Measurements from ENCODE around the gene CHST15. TPM values are rescaled to one million over a fixed set of nuclear protein-coding genes. Genes with fewer than 3 reads are reported as not detected.
"Not testable (repeated sequence)": the region's sequence is repeated elsewhere in the genome, so short reads cannot be mapped to it uniquely, and the experiment has no call there.

CHST15 gene
- total RNA-seq, 2 experiments from 2014 or later, result 0.28 to 0.60 TPM

DNA sequence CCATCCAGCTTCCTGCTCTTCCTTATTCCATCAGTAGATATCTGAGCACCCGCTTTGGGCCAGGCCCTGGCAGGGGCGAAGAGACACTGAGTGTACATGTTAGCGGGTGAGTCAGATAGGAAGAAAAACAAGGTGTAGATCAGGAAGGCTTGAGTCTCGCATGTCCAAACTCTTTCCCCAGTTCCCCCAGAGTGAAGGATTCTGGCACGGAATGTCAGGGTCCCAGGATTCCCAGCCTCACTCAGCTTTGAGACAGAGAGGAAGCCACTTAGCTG, 24.1 kb upstream of the CHST15 start:
- ATAC-seq (ENCODE audit: low read depth) (no peak), DNase-seq (no peak)
- no peak overlapping the region for H3K27ac Mint-ChIP-seq
- H3K4me1 Mint-ChIP-seq, result no peaks in the 10 kb centered on the region
- no peaks in the 10 kb centered on the region for H3K9me3 Mint-ChIP-seq
- no peaks in the 10 kb centered on the region for H3K36me3 Mint-ChIP-seq
- peaks cover 6% of the 10 kb centered on the region for H3K27me3 Mint-ChIP-seq
- H3K4me3 Mint-ChIP-seq, result no peak overlapping the region
- POLR2A ChIA-PET, result no interaction called here

DNA sequence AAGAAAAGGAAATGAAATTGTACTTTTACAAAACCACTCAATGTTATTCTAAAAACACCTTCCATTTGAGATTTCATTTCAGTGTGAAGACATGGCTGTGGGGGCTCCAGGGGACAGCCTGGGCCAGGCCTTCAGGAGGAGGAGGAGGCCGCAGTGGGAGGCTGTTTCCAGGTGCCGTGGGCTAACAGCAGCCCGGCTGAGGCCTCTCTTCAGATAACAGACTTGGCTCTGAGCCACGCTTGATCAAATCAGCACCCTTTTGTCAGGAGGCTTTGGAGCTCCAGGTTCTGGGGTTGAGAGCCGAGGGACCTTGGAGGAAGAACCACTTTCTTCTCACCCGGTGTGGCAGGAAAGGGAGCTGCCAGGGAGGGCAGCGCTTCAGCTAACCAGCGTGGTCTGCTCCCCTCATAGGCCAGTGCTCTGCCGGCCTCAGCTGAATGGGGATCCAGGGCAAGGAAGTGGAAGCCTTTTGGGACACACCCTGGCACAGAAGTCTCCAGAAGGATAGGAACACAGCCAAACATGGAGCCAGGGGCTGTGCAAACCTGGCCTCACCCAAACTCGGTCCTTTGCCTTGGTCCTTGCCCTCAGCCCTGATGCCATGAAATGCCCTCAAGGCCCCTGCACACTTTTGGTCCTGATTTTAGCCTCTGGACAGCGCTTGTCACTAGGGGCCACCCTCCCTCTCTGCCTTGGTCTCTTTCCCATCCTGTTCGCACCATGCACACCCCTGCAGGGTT, 23.5 kb upstream of the CHST15 start:
- peaks cover 6% of the 10 kb centered on the region for H3K27me3 Mint-ChIP-seq
- H3K27ac Mint-ChIP-seq, result no peak overlapping the region
- no peaks in the 10 kb centered on the region for H3K4me1 Mint-ChIP-seq
- DNase-seq, result no peak
- H3K9me3 Mint-ChIP-seq, result no peaks in the 10 kb centered on the region
- no peaks in the 10 kb centered on the region for H3K36me3 Mint-ChIP-seq
- no peak for ATAC-seq (ENCODE audit: low read depth)
- H3K4me3 Mint-ChIP-seq, result no peak overlapping the region
- POLR2A ChIA-PET, result no interaction called here

DNA sequence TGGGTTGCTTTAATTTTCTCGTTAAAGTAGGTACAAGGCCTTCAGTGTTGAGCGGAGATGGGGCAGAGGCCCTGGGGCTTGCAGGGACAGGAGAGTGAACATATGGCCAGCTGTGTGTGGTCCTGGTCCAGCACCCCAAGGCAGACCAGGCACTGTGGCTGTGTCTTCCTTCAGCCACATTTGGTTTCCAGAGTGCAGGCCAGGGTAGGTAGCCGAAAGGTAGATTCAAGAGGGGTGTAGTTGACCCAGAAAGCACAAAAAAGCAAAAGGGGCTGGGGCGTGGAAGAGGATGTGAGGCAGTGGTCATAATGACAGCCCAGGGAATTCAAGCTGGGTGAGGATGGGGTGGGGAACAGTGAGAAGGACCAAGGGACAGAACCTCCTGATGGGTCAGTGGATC, 21.3 kb upstream of the CHST15 start:
- Mint-ChIP-seq H3K27ac (no peak overlapping the region), H3K27me3 (peaks cover 6% of the 10 kb centered on the region), H3K4me3 (no peak overlapping the region), H3K4me1 (no peaks in the 10 kb centered on the region), H3K36me3 (no peaks in the 10 kb centered on the region), H3K9me3 (no peaks in the 10 kb centered on the region)
- ATAC-seq (ENCODE audit: low read depth), result no peak
- POLR2A ChIA-PET, result no interaction called here
- no peak for DNase-seq

DNA sequence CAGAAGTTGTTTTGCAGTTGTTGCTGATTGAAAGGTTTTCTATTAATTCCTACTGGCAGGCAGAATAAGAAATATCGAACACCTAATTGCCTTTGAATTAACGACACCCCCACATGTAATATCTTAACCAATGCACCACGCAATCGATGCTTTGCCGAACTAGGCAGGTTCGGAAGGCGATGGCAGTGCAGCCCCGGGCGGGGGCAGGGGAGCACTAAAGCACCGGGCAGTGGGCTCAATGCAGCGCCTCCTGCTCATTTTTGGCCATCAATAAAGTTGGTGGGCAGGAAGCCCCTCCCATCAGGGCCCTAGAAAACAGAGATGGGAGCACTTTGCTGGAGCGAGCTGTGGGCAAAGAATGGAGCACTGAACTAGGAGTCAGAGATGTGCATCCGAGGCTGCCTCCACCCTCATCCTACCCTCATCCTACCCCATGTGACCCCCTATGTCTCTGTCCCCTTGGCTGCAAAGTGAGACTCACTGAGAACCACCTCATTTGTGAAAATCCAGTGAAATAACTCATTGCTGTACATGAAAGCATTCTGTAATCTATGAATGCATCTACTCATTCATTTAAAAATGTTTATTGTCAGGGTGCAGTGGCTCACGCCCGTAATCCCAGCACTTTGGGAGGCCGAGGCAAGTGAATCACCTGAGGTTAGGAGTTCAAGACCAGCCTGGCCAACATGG, 19.6 kb upstream of the CHST15 start:
- no peaks in the 10 kb centered on the region for H3K9me3 Mint-ChIP-seq
- no peak for ATAC-seq (ENCODE audit: low read depth)
- peaks cover 11% of the 10 kb centered on the region for H3K27me3 Mint-ChIP-seq
- H3K4me1 Mint-ChIP-seq, result peaks cover 2% of the 10 kb centered on the region
- H3K36me3 Mint-ChIP-seq, result no peaks in the 10 kb centered on the region
- no peak overlapping the region for H3K4me3 Mint-ChIP-seq
- DNase-seq, result no peak
- no peak overlapping the region for H3K27ac Mint-ChIP-seq
- POLR2A ChIA-PET, result no interaction called here

DNA sequence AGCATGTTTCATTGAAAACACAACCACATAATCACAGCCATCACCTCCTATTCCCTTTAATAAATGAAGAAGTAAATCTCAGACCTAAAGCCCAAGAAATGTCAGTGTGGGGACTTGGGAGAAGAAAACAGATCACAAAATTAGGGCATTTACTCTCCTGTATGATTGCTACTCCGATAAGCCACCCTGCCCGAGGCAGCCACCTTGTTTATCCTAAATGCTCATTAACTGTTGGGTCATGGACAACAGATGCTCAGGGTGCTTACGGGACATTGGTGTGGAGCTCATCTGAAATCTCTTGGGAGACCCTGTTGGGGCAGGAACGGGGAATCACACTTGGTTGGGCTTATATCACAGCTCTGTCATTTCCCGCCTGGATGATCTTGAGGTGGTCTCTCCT, 17.5 kb upstream of the CHST15 start:
- ATAC-seq (ENCODE audit: low read depth) (no peak), DNase-seq (no peak)
- Mint-ChIP-seq H3K27me3 (peaks cover 9% of the 10 kb centered on the region), H3K36me3 (no peaks in the 10 kb centered on the region), H3K27ac (no peak overlapping the region), H3K9me3 (no peaks in the 10 kb centered on the region), H3K4me1 (peaks cover 2% of the 10 kb centered on the region), H3K4me3 (no peak overlapping the region)
- POLR2A ChIA-PET, result no interaction called here

DNA sequence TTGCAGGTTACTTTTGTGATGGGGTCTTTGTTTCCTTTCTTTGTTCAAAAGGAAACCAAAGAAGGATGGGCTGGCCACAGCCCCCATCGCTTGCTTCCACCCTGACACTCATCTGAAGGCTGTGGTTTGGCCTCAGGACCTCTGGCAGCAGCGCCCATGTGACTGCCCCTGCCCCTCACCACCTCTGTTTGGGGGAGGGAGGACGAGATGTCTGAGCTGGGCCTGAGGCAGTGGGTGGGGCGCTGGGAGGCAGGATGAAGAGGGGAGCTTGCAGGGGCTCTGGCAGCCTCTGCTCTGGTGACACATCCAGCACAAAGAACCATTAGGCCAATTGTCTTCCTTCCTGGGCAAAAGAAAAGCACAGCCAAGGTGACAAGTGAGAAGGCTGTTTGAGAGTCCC, 15.9 kb upstream of the CHST15 start:
- no peak for DNase-seq

DNA sequence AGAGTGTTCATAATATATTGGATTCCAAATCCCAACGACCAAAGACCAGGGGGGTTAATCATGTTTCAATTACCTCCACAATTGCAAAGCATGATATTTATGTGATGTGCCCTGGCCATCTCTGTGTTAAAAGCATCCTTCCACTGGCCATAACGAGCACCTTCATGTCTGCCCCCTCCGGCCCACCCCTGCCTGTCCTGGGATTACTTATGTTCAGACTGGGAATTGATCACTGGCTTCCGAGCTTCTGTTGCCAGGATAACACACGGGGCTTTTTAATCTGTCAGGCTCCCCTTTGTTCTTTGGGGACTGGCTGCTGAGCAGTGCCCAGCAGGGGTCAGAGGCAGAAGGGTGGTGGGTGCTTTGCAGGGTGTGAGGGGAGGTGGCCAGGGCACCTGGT, 13.7 kb upstream of the CHST15 start:
- no peaks in the 10 kb centered on the region for H3K36me3 Mint-ChIP-seq

More for the DNA sequence above, 15.9 kb upstream of the CHST15 start:
- Mint-ChIP-seq H3K9me3 (no peaks in the 10 kb centered on the region), H3K4me3 (no peak overlapping the region), H3K27me3 (peaks cover 9% of the 10 kb centered on the region), H3K36me3 (no peaks in the 10 kb centered on the region), H3K27ac (no peak overlapping the region), H3K4me1 (peaks cover 2% of the 10 kb centered on the region)
- POLR2A ChIA-PET, result no interaction called here
- ATAC-seq (ENCODE audit: low read depth), result no peak

DNA sequence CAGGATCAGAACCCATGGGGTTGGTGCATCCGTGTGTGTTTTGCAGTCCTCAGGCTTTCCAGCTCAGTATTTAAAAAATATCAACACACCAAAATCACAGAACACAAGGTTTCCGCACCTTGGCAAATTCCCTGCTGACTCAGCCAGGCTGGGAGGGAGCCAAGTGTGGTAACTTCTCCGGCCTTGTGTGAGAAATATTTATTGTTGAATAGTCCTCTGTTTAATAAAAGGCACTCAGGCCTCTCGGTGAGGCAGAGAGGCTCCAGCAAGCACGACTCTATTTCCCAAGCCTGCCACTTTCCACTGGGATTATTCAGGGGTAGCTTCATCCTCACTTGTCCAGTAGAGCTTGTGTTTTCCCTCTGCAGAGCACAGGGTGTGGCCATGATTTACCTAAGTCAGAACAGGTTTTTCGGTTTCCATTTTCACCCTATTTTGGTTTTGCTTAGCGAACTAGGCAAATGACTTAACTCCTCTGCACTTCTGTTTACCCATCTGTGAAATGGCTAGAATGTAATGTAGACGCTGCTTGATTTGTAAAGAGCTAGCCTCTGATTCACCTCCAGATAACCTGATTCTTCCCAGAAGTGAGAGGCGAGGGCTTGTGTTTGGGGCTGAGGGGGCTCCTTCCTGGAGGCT, 13.0 kb upstream of the CHST15 start:
- Mint-ChIP-seq H3K27me3 (peaks cover 11% of the 10 kb centered on the region), H3K4me3 (no peak overlapping the region), H3K36me3 (no peaks in the 10 kb centered on the region), H3K27ac (no peak overlapping the region), H3K9me3 (no peaks in the 10 kb centered on the region), H3K4me1 (peaks cover 2% of the 10 kb centered on the region)
- ATAC-seq (ENCODE audit: low read depth), result no peak
- no peak for DNase-seq
- POLR2A ChIA-PET, result no interaction called here

More for the DNA sequence above, 13.7 kb upstream of the CHST15 start:
- no peak for DNase-seq
- ATAC-seq (ENCODE audit: low read depth), result no peak
- POLR2A ChIA-PET, result no interaction called here
- H3K27ac Mint-ChIP-seq, result no peak overlapping the region
- H3K9me3 Mint-ChIP-seq, result no peaks in the 10 kb centered on the region
- H3K4me3 Mint-ChIP-seq, result no peak overlapping the region
- H3K4me1 Mint-ChIP-seq, result peaks cover 2% of the 10 kb centered on the region
- H3K27me3 Mint-ChIP-seq, result peaks cover 11% of the 10 kb centered on the region

DNA sequence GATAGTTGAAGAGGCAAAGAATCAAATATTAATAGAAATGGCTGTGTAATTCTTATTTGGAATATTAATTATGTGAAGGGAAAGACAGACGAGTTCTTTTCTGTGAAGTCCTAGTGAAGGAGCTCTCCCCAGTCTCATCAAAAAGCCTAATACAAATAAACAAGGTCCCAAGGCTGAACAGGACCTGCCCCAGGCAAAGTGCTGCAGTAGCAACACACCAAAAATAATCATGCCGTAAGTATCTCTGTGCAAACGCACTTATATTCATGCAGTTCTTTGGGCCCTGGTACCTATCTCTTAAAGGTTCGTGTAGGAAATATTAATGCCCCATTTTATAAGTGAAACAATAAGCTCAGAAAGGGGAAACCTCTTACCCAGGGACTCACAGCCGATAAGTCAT, 12.2 kb upstream of the CHST15 start:
- POLR2A ChIA-PET, result no interaction called here
- peaks cover 11% of the 10 kb centered on the region for H3K27me3 Mint-ChIP-seq
- no peaks in the 10 kb centered on the region for H3K36me3 Mint-ChIP-seq
- H3K9me3 Mint-ChIP-seq, result no peaks in the 10 kb centered on the region
- no peak for DNase-seq
- H3K27ac Mint-ChIP-seq, result no peak overlapping the region
- peaks cover 2% of the 10 kb centered on the region for H3K4me1 Mint-ChIP-seq
- ATAC-seq (ENCODE audit: low read depth), result no peak
- no peak overlapping the region for H3K4me3 Mint-ChIP-seq

DNA sequence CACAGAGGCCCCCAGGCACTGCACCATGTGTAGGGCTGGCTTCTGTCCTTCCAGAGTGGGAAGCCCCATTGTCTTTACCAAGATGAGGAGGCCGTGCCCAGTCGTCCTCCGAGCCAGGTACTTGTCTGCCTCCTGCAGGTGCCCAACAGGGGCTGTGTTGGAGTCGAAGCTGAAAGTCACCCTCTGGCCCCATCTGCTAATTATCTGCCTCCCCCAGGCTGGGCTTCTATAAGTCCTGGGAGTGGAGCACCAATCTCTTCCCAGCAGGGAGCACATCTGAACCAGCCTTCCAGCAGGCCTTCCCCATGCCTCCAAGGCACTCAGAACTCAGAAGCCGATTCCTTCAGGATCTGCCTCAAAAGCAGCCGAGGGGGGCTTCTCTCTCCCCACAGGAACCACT, 11.6 kb upstream of the CHST15 start:
- POLR2A ChIA-PET, result no interaction called here
- Mint-ChIP-seq H3K4me1 (peaks cover 2% of the 10 kb centered on the region), H3K36me3 (no peaks in the 10 kb centered on the region), H3K27me3 (peaks cover 11% of the 10 kb centered on the region), H3K4me3 (no peak overlapping the region), H3K27ac (no peak overlapping the region), H3K9me3 (no peaks in the 10 kb centered on the region)
- no peak for DNase-seq
- no peak for ATAC-seq (ENCODE audit: low read depth)

DNA sequence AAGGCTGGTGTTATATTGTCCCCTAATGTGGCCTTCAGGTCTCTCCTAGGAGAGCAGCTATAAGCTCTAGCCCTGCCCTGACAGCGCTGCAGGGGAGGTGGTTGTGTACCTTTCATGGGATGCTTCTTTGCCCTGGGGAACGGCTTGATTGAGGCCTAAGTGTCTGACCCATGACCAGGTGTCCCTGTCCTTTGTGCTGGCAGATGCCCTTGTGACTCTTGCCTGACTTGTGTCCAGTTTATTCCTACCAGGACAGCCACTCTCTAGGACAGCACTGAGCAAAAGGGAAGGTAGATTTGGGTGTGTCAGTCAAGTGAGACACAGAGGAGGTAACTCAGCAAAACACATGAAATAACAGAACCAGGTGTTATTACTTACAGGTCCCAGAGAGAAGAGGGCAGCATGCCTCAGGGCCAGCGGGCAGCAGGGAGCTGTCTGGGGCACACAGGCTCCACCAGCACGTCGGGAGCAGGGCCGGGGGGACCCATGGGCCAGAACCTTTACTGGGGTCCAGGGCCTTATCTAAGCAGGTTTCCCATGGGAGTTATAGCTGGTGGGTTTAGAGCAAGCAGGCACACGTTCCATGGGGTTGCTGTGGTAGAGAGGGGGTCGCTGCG, 10.7 kb upstream of the CHST15 start:
- ATAC-seq (ENCODE audit: low read depth), result no peak
- POLR2A ChIA-PET, result no interaction called here

DNA sequence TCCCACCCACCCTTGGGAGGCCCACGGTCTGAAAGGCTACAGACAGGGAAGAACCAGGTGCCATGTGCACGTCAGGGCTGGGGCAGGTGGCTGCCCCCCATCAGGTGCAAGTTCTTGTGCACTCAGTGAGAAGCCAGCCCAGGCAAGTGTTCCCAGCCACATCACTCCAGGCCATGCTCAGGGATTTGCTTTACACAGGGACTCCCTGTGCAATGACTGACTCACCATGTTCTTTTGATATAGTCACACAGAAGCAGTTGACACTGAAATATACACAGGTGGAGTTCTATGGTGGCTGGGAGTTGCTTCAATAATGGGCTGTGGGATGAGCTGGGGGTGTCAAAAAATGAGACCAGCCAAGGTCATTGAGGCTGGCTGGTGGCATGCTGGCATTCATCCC, 8.0 kb upstream of the CHST15 start:
- no peak overlapping the region for H3K4me3 Mint-ChIP-seq
- H3K27me3 Mint-ChIP-seq, result peaks cover 8% of the 10 kb centered on the region
- no peak overlapping the region for H3K27ac Mint-ChIP-seq
- ATAC-seq (ENCODE audit: low read depth) (no peak), DNase-seq (no peak)
- peaks cover under 1% of the 10 kb centered on the region for H3K9me3 Mint-ChIP-seq
- POLR2A ChIA-PET, result no interaction called here
- no peaks in the 10 kb centered on the region for H3K36me3 Mint-ChIP-seq
- no peaks in the 10 kb centered on the region for H3K4me1 Mint-ChIP-seq

More for the DNA sequence above, 10.7 kb upstream of the CHST15 start:
- H3K36me3 Mint-ChIP-seq, result no peaks in the 10 kb centered on the region
- H3K4me1 Mint-ChIP-seq, result peaks cover 2% of the 10 kb centered on the region
- no peaks in the 10 kb centered on the region for H3K9me3 Mint-ChIP-seq
- H3K27me3 Mint-ChIP-seq, result peaks cover 11% of the 10 kb centered on the region
- no peak overlapping the region for H3K4me3 Mint-ChIP-seq
- H3K27ac Mint-ChIP-seq, result no peak overlapping the region
- DNase-seq, result no peak

DNA sequence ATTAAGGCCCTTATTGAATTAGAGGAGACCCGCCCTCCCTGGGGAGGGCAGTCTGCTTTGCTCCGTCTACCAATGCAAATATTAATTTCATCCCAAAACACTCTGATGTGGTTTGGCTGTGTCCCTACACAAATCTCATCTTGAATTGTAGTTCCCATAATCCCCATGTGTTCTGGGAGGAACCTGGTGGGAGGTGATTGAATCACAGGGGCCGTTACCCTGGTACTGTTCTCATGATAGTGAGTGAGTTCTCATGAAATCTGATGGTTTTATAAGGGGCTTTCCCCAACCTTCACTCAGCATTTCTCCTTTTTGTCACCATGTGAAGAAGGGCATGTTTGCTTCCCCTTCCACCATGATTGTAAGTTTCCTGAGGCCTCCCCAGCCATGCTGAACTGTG, 7.3 kb upstream of the CHST15 start:
- POLR2A ChIA-PET; ATAC-seq (ENCODE audit: low read depth); H3K4me1 Mint-ChIP-seq; DNase-seq; H3K9me3 Mint-ChIP-seq; H3K36me3 Mint-ChIP-seq; H3K4me3 Mint-ChIP-seq; H3K27ac Mint-ChIP-seq: not testable (repeated sequence)
- H3K27me3 Mint-ChIP-seq, result peaks cover 14% of the 10 kb centered on the region

DNA sequence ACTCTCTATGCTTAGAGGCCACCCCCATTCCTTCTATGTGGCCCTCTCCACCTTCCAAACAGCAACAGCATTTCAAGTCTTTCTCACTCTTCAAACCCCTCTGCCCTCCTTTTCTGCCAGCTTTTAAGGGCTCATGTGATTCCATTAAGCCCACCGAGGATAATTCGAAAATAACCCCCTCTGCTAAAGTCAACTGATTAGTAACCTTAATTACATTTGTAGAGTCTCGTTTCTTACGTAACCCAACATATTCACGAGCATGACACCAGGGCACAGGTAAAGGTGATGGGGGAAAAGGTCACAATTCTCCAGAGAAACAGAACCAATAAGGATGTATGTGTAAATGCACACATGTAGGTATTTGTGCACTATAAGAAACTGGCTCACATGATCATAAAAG, 6.7 kb upstream of the CHST15 start:
- Mint-ChIP-seq H3K9me3 (peaks cover 2% of the 10 kb centered on the region), H3K4me3 (no peak overlapping the region), H3K36me3 (no peaks in the 10 kb centered on the region), H3K4me1 (no peaks in the 10 kb centered on the region), H3K27ac (no peak overlapping the region), H3K27me3 (peaks cover 18% of the 10 kb centered on the region)
- POLR2A ChIA-PET, result no interaction called here
- DNase-seq, result no peak
- no peak for ATAC-seq (ENCODE audit: low read depth)

Measured in activated naive CD8-positive, alpha-beta T cell treated with anti-CD3 and anti-CD28 coated beads, Interleukin-2, amount 10 ng/mL, durations not matched to agents 7 days and 5 days (primary cell).